ENCODE measurements around the gene CTNNA2.
"Not testable (repeated sequence)": the region's sequence is repeated elsewhere in the genome, so short reads cannot be mapped to it uniquely, and the experiment has no call there.

The CTNNA2 gene

GRCh38 chr2:80030135-80030534, 517.3 kb downstream of the CTNNA2 start:
- DNase-seq (ENCODE audit: low spot score) = no peak

GRCh38 chr2:80032684-80033083, 519.8 kb downstream of the CTNNA2 start:
- not testable (repeated sequence) for DNase-seq (ENCODE audit: low spot score)

- DNase-seq (ENCODE audit: low spot score) = no peak
These were observed 523.0 kb downstream of the CTNNA2 start for GRCh38 chr2:80035749-80036285.

DNA sequence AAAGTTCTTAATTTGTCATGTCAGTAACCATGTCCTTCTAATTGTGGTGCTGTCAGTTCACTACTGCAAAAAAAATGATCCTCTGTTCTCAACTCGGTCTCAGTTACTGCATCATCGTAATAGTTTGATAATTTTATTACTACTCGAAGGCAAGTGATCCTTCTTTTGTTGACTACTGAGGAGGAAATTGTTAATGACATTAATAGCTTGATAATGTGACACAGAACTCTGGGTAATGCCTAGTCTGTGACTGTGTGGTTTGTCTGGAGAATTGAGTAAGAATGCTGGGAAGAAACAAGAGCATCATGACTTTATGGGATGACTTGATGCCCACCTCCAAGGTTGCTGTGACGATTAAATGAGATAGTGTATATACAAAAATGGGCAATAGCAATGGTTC, 524.5 kb downstream of the CTNNA2 start:
- DNase-seq (ENCODE audit: low spot score) = no peak

DNA sequence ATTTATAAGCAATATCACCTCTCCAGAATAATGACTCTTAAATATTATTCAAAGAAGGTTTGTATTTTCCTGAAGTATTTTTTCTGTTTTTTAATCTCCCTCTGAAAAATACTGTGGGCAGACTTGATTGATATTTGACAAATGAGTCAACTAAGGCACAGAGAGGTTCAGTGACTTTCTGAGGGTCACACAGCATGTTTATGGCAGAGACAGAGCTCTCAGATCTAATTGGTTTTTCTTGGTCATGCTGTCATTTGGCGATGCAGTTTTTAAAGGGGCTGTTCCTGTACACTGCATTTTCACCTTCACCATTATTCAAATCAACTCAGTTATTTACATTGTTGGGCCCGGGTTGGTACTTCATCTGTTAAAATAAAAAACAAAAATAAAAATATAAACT, 527.4 kb downstream of the CTNNA2 start:
- no peak for DNase-seq (ENCODE audit: low spot score)

GRCh38 chr2:80042635-80043034, 529.8 kb downstream of the CTNNA2 start:
- no peak for DNase-seq (ENCODE audit: low spot score)

GRCh38 chr2:80048296-80048695, 535.4 kb downstream of the CTNNA2 start:
- DNase-seq (ENCODE audit: low spot score) = no peak

DNA sequence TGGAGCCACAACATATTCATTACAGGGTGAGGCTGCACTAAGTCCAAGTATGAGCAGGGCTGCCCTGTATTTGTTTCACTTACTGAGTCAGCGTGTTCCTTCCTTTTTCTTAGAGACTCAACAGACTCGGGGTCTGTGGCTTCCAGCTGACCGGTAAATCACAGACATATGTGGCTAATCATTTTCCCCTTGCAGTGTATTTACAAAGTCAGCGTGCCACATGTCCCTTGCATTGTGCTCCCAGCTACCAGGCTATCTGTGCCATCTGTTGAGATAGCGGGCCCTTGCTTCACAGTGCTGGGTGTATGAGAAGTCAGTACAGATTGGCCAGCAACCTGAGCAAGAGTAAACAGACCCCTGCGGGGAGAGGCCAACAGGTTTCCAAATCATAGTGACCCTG, 537.4 kb downstream of the CTNNA2 start:
- DNase-seq (ENCODE audit: low spot score) = no peak

DNA sequence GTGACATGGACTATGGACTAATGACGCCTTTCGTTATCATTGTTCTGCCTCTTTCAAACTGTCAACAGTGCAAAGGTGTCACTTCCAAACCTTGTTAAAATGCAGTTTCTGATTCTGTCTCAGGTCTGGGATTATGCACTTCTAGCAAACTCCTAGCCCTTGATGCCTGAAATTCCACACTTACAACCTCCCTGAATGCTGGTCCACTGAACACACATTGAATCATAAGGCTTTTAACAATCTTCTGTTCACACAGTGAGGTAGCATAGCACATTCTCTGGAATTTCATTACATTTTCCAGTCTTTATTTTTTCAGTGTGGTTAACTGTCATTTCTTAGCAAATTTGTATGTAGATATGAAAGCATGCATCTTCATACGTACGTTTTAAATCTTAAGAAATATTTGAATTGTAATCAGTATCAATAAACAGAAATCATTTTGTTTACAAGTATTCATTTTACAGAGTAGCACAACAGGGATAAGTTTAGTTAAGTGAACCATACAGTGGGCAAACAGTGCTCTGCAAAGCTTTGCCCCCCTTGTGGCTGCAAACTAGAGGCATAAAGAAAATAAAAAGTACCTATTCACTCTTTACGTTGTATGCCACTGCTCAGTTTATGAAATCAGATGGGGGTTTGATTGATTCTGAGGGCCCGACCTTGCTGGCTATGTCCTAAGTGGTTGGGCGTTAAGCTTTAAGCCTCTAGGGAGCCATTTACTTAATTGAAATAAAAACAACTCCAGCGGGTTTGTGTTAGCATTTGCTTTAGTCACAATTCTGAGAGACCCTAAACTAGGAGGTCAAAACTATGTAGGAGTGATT, 540.9 kb downstream of the CTNNA2 start:
- DNase-seq (ENCODE audit: low spot score) = no peak

DNA sequence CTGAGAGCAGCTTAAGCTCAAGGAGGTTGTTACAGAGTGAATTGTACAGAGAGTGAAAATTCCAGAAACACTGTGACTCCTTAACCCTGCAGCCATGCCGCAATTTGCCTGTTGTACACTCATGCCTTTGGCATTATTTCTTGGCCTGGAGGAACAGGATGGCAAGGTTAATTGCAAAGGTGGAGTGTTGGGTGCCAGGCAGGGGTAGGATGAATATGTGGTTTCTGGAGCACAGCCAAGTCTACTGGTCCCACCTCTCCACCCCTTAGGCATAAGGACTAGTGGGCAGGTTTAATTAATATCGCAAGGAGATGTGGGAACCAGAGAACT, 541.5 kb downstream of the CTNNA2 start:
- DNase-seq (ENCODE audit: low spot score) = no peak

- no peak for DNase-seq (ENCODE audit: low spot score)
These were observed 545.1 kb downstream of the CTNNA2 start for GRCh38 chr2:80057956-80058355.

GRCh38 chr2:80058562-80058961, 545.7 kb downstream of the CTNNA2 start:
- DNase-seq (ENCODE audit: low spot score) = no peak

DNA sequence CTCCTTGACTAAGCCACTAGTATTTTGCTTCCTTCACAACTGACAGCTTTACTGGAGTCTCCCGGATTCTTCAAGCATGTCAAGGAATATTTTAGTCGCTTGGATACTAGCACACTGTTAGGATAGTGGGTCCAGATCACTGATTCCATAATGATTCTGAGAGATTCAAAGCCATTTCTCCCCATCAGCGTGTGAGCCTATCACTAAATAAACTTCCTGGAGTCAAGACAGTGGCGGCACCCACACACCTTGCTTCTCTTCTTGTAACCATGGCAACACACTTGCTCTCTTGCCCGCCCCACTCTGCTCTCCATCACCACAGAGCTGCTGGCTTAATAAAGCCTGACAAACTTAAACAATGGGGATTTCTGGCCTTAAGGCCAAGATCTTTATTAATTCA, 546.6 kb downstream of the CTNNA2 start:
- DNase-seq (ENCODE audit: low spot score) = no peak

- DNase-seq (ENCODE audit: low spot score) = no peak
These were observed 549.0 kb downstream of the CTNNA2 start for GRCh38 chr2:80061881-80062280.

DNA sequence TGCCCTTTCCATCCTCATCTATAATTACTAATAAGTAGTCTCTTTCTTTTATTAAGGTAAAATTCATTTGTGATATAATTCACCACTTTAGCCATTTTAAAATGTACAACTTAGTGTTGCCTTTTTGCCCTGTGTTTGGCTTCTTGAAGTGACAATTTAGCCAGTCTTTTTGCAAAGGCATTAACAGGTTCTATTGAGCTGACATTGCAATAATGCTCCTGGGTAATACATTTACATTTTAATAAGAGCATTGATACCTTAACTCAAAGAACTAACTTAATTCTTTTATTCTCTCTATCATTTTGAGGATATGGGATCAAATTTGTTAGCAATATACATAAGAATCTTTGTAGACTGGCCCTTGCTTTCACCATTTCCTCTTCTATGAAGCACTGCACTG, 549.4 kb downstream of the CTNNA2 start:
- no peak for DNase-seq (ENCODE audit: low spot score)

- no peak for DNase-seq (ENCODE audit: low spot score)
These were observed 555.3 kb downstream of the CTNNA2 start for GRCh38 chr2:80068038-80068731.

- no peak for DNase-seq (ENCODE audit: low spot score)
These were observed 557.7 kb downstream of the CTNNA2 start for GRCh38 chr2:80070587-80070986.

DNA sequence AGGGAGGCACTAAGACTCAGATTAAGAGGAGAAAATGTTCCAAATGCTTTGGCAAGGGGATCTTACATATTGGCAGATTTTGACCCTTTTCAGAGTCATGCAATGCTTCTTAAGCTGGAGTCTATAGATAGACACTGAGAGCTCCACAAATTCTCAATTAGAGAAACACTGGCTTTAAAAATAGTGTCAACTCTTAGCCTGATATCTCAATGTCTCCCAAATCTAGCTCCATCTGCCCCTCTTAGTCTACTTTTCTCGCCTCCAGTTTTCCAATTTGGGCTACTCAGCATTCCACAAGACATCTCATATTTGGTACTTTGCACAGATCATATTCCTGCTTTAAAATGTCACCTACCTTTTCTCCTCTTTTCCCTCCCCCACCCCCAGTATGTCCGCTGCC, 559.1 kb downstream of the CTNNA2 start:
- no peak for DNase-seq (ENCODE audit: low spot score)

GRCh38 chr2:80073134-80073561, 560.3 kb downstream of the CTNNA2 start:
- DNase-seq (ENCODE audit: low spot score) = peak; percentile 55

DNA sequence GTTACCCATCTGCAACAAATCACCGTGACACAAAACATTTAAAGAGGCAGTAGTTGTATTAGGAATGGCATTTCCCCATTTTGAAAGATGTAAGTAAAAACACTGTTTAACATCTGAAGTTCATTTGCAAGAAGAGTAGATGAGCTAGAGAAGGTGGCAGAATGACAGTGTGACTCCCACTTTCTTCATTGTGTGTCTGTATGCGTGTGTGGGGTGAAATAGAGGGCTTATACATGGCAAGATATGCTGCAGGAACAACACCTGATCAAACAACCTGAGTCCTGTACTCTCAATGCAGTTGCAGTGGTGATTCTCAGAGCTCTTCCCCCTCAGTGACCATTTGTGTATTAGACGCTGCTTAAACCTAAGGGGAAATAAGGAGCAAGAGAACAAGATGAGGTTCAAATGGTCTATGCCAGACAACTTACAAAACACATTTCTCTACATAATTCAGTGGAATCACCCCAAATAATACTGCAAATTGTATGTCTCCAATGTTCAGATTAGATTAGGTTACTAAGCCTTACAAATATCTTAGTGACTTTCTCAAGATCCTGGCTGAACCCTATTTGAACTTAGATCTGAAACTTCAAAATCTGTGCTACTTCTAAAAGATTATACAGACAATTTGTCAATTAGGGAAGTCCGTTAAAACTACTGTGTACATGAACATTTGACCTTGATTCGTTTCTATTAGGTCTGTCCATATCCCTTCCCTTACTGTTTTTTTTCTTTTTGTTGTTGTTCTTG, 561.6 kb downstream of the CTNNA2 start:
- DNase-seq (ENCODE audit: low spot score) = no peak

- DNase-seq (ENCODE audit: low spot score) = no peak
These were observed 562.9 kb downstream of the CTNNA2 start for GRCh38 chr2:80075719-80076118.

DNA sequence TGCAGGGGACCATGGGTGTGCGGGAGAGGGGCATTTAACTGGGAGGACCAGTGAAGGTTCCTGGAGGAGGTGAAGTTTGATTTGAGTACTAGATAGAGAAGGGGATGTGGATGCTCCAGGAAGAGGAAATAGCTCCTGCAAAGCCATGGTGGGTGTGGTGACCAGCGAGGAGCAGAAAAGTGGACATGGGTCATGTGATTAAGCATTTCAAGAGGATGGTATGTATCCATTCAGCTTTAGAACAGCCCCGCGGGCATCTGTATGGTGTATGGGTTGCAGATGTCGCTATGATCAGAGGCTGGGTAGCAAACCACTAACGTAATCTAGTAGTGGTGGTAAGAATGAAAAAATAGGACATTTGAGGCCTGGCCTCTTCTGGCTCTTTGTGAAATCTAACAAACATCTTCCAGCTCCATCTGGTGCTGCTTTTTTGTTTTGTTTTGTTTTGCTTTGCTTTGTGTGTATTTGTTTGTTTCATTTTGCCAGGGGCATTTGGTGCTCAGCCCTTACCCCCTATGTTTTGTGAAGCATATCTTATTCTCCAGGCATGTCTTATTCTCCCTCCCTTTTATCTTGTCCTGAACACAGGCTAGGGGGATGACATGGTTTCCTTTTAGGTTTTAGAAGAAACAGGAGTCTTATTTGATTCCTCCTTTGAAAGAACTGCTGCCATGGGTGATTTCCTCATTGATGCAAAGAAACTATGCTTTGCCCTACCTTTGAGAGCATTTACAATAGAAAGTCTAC, 565.6 kb downstream of the CTNNA2 start:
- no peak for DNase-seq (ENCODE audit: low spot score)

All from GM03348 (cell line).